Activated CD8-positive, alpha-beta memory T cell treated with anti-CD3 and anti-CD28 coated beads, Interleukin-2, amount 50 U/mL, for 24 hours (primary cell): ENCODE results near the gene HCRT.
A peak's percentile ranks its signal among the peaks of the same experiment; 100 is the strongest.
"Not testable (repeated sequence)": the region's sequence is repeated elsewhere in the genome, so short reads cannot be mapped to it uniquely, and the experiment has no call there.

Experiments used
- DNase-seq: peaks from one replicate; pipeline ENCODE4 v3.0.0-alpha.2; 2020; ENCODE audit errors: extremely low read depth

Gene HCRT, protein sequence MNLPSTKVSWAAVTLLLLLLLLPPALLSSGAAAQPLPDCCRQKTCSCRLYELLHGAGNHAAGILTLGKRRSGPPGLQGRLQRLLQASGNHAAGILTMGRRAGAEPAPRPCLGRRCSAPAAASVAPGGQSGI

DNA sequence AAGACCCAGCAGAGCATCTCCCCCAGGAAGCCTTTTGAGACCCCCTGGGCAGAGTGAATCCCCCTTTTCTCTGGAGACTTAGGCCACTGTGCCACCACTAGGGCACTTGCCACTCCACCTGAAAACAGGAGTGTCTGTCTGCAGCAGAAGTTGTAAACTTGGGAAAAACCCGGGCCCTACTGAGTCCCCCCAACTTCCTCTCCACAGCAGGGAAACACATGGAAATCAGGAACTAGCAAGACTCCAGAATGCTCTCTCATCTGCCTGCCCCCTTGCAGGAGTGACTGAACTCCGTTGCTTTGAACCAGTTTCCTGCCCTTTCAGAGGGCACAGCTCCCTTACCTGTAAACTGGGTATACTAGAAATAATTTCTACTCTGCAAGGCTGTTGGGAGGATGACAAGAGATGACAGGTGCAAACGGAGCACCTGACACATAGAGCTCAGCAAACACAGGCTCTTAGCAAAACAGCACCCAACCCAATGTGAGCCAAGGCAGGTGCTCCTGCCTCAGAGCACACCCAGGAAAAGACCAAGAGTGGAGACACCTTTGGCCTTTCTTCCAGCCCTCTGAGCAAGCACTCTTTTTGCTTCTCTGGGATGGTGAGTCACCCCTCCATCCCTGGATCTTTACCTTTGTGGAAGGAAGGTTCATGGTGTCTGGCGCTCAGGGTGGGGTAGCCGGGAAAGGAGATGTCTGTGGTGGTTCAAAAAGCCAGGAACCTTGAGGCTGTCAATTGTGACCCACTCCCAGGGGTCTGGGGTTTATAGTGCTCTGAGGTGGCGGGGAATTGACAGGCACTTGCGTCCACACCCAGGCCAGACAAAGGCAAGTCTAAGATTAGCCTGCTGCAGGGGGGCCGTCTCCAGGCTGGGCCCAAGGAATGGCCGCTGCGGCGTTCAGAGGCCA is at the start of gene HCRT:
TSS of gene HCRT (minus strand) at position 740 of the 908 bp plus-strand sequence. CDS start at position 653, 87 bp downstream.
- DNase-seq: no peak

DNA sequence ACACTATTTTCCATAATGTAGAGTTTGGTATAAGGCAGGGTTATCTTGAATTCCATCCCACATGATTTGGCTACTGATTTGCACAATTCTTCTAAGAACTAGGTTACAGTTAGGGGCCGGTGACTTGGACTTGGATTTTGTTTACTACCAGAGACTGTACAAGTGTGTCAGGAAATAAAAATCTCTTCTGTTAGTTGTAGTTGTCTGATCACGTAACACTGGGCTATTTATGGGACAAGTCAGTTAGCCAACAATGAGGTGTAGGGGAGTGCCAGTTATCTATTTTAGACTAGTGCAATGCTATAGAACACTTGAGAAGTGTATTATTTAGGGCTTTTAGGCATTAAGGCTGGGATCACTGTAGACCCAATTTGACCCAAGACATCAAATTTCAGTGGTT is 48.7 kb upstream of the HCRT start:
- DNase-seq: no peak

DNA sequence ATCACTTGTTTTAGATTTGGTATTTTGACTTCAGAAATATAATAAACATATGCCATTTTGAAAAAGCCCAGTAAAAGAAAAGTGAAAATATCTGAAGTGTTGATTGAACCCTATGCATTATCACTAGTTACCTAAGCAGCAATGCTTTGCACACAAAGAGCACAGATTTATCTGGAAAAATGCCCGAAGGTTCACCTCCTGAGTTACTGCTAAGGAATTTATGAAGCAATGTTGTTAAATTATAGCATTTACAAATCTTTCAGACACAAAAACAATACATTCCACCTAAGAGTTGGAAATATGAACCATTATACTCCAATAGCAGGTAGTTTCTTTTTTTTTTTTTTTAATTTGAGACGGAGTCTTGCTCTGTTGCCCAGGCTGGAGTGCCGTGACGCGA is 47.9 kb upstream of the HCRT start:
- no peak for DNase-seq

DNA sequence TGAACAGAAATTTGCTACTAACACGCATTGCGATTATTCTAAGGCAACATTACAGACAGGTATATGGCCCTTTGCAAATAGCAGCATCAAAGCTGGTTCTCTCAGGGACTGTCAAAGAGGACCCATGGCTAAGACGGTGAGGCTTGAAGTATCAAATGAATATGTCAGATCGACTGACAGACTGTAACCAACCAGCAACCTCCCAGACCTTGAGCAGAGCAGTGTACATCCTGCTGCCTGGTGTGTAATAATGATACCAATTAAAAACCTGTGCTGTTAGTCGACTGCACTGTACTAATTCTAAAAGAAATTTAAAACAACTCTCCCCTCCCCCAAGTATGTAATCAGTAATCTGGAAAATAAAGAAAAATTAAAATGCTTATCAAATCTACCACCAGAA is 45.0 kb upstream of the HCRT start:
- DNase-seq: no peak

DNA sequence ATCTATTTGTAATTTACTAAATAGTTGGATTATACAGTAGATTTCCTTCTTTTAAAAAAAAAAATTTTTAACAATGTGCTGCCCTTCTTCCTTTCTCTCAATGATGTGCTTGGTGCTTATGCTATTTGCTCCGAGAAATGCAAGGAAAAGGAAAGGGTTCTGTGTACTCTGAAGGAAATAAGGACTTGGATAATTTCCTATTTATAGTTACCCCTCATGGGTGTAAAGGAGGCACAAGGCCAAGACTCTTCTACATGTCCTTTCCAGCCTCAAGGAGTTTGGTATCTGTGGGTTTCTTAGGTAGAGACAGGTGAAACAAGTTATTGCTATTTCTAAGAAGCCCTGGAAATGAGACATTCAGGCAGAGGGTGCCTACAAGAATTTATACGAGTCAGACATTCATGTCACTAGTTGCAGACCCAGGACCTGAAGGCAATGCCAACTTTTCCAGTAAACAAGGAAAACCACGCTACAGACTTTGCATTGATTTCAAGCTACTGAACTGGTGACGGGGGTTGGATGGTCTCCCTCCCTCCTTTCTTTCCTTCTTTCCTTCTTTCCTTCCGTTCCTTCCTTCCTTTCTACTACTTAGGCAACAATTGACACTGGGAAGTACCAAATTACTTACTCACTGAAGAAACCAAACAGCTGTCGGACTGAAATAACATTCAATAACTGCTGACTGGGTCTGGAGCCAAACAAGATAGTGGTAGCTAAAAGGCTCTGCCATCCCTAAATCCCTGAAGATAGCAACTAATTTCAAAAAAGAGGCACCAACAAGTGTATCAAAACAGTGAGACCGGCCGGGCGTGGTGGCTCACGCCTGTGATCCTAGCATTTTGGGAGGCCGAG is 42.8 kb upstream of the HCRT start:
- no peak for DNase-seq

DNA sequence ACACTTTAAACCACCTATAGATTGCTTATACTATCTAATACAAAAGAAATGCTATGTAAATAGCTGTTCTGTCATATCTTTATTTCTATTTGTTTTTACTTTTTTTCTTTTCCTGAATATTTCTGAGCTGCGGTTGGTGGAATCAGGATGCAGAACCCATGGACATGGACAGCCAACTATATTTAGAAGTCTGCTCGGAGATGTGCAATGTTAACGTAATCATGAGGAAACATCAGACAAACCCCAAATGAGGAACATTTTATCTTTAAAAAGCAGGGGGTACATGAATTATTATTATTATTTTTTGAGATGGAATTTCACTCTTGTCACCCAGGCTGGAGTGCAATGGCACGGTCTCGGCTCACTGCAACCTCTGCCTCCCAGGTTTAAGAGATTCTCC is 40.4 kb upstream of the HCRT start:
- DNase-seq: no peak

DNA sequence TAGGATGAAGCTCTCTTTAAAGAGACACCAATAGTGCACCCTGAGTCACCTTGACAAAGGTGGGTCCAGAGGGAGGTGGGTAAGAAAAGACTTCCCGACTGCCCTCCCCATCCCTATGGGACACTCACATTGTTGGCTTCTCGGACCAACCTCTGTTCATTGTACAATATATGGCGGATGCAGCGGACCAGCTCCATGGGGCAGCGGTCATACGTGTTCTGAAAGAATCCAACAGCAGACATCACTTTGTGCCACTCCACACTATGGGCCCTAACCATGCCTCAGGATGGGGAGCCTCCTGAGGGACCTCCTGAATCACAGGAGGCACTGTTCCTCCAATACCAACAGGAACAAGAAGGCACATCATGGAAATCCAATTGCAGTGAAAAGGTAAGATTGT is 39.4 kb upstream of the HCRT start:
- DNase-seq: no peak

DNA sequence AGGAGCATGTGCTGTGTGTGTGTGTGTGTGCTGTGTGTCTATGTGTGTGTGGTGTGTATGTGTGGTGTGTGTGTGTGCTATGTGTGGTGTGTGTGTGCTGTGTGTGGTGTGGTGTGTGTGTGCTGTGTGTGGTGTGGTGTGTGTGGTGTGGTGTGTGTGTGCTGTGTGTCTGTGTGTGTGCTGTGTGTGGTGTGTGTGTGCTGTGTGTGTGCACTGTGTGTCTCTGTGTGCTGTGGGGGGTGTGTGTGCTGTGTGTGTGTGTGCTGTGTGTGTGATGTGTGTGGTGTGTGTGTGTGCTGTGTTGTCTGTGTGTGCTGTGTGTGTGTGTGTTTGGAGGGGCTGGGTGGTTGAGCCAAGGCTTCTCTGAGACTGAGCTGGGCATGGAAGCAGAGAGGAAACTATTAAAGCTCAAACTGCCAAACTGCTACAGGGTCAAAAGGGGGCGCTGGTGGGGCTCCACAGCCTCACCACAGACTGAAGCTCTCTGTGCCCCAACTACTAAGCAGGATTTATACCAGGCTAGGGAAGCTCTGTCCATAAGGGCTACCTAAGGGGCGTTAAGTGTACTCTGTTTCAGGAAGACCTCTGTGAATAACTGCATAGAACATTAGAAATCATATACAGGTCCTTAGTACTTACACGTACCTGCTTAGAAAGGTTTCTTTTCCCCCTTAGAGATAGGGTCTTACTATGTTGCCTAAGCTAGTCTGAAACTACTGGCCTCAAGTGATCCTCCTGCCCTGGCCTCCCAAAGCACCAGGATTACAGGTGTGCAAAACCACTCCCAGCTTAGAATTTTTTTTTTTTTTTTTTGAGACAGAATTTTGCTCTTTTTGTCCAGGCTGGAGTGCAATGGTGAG is 36.9 kb upstream of the HCRT start:
- DNase-seq: peak; percentile 3

DNA sequence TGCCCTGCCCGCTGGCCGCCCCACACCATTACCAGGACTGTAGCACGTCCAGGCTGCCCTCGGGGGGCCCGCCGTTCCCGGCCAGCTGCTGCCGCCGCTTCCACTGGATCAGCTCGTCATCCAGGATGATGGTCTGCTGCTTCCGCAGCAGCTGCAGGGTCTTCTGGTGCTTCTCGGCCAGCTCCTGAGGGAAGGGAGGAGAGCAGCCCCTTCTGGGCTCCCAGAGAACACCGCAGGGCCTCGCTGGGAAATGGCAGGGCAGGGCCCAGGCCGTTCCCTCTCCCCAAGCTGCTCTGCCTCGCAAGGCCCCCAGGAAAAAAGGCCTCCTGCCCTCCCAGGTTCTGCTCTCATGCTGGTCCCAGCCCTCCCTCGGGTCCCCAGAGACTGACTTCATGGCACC is 34.0 kb upstream of the HCRT start:
- DNase-seq: not testable (repeated sequence)

DNA sequence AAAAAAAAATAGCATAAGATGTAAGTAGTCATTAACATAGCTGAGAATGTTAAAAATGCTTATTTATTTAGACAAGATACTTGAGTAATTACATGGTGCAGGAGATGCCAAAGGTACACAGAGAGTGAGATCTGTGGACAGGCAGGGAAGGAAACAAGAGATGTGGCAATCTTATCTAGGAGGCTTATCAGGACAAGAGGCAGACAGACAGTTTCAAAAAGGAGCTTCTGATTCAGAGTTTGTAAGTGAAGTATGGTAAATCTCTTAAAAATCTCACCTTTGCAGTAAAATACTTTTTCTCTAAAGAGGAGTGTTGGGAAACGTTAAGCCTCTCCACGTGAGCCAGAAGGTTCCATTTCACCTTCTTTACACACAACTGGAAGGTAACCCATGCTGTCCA is 28.9 kb upstream of the HCRT start:
- no peak for DNase-seq

DNA sequence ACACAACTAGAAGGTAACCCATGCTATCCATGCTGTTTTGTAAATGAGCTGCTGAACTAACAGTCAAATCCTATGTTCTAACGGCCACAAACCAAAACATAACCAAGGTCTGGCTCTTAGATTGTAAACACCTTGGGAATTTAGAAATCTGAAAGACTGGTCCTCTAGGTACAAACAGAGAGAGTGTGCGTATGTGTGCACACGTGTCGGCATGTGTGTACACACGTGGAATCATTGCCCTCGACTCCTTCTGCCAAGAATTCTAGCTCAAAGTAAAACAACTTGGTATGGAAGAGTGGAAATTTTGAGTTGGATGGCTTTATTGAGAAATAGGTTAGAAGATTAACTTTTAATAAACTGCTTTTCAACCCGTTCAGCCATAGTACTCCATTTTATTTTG is 27.1 kb upstream of the HCRT start:
- DNase-seq: no peak

DNA sequence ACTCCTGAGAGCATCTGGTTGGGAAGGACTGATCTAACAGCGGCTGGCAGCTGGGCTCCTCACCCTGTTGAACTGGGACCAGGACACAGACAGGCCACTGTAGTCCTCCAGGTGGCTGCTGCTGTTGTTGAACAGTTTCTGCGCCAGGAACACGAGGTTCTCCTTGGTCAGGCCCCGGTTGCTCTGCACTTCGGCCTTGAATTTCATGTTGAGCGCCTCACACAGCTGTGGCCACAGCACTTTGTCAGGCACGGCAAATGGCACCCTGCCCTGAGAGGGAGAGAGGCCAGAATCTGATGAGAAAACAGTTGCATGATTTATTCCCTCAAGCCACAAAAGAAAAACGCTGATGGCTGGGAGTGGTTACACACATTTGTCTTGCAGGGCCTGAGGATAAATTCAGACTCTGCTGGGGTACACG is 26.7 kb upstream of the HCRT start:
- not testable (repeated sequence) for DNase-seq

DNA sequence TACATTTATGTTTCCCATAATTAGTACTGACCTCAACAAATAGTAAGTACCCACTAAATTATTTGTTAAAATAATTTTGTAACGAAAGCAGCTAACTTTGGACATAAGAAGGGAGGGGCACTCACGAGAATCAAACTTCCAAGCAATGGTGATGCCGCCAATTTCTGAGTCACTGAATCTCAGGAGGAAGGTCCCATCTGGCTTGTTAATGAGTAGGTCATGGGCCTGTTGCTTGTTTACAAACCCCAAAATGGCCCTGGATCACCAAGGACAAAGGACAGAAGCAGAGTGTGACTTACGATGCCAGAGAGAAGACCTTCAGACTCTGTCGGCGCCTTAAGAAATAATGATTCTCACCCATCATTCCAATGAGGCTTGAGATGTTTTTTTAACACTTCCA is 24.8 kb upstream of the HCRT start:
- no peak for DNase-seq

DNA sequence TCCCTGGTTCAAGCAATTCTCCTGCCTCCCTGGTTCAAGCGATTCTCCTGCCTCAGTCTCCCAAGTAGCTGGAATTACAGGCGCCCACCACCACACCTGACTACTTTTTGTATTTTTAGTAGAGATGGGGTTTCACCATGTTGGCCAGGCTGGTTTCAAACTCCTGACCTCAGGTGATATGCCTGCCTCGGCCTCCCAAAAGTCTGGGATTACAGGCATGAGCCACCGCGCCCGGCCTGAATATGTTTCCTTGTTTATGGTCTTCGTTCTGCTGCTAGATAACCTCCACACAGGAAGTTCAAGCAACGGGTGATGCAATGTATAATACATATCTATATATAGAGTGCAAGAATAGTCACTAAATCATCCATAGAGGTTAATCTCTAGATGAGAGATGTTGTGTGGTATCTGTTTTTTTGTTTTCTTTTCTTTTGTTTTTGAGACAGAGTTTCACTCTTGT is 20.9 kb upstream of the HCRT start:
- DNase-seq: not testable (repeated sequence)

DNA sequence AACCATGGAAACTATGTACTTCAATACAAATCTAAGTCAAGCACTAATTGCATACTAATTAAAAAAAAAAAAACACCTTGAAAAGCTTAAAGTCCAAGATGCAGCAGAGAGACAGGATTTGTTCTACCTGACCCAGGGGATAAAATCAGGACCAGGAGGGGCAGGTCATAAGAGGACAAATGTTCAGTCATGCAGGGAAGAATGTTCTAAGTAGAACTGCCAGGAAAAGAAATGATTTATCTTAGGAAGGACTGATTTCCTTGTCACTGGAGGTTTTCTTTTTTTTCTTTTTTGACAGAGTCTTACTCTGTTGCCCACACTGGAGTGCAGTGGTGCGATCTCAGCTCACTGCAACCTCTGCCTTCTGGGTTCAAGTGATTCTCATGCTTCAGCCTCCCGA is 18.1 kb upstream of the HCRT start:
- no peak for DNase-seq

DNA sequence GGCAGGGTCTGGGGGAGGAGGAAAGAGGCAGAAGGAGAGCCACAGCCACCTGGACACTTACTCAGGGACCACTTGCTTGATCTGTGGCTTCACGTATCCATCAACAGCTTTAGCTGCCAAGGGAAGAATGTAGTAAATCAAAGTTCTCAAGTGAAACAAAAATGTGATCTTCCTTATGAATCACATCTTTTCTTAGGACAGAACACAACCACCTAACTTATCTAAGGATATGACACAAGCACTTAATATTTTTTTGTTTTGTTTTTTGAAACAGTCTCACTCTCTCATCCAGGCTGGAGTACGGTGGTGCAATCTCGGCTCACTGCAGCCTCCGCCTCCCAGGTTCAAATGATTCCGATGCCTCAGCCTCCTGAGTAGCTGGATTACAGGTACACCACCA is 17.4 kb upstream of the HCRT start:
- no peak for DNase-seq

DNA sequence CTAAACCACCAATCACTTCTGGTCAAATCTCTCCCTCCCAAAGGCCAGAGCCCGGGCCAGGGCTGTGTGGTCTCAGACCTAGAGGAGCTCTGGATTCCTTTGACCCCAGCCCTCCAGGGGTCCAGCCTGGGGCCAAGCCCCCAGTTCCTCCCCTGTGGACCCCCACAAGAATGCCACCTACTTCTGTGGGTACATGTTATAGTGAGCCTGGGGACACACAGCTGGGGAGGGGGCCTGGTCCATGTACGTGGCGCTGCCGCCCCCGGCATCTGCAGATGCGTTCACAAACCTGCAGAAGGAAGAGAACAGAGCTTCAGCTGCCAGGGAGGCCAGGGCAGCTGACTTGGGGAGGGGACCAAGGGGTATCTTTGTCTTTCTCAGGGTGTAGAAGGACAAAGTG is 16.9 kb upstream of the HCRT start:
- no peak for DNase-seq

DNA sequence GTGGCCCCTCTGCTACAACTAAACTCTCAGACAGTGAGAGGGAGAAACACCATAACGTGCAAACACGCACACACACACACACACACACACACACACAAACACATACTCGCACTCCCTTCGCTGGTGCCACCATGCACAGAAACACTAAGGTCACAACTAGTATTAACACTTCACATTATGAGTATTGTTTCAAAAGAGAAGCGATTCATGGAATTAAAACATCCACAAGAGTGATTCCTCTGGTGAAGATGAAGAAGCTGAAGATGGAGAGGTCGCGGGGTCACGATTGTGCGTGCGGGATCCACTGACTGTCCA is 16.2 kb upstream of the HCRT start:
- DNase-seq: no peak

DNA sequence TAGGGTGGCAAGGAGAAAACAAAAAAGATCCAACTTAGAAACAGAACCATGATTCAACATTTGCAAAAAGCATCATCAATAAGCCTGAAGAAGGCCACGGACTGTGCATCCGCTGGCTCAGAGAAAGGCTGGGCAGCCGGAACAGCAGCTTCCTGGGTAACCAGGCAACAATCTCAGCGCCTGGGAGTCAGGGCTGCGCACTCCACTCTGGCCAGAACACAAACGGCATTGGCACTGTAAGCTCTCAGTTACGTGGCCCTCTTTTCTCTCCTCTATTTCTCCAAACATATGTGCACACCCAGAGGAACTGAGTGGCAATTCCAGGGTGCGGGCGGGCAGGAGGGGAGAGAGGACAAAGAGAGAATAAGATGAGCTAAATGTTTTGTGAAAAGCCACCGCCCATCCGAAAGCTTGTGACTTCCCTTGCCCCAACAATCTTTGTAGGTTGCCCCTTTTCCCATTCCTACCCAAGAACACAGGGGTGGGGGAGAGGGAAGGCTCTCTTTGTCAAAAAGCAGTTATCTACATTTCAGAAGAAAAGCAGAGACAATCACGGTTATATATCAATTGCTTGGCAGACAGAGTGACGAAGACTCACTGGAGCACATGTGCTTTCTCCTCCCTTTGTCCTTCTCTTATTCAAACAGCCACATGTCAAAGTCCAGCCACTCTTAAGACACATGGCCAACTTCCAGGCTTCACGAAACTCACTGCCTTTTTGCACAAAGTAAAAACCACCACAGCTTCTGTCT is 15.6 kb upstream of the HCRT start:
- no peak for DNase-seq

DNA sequence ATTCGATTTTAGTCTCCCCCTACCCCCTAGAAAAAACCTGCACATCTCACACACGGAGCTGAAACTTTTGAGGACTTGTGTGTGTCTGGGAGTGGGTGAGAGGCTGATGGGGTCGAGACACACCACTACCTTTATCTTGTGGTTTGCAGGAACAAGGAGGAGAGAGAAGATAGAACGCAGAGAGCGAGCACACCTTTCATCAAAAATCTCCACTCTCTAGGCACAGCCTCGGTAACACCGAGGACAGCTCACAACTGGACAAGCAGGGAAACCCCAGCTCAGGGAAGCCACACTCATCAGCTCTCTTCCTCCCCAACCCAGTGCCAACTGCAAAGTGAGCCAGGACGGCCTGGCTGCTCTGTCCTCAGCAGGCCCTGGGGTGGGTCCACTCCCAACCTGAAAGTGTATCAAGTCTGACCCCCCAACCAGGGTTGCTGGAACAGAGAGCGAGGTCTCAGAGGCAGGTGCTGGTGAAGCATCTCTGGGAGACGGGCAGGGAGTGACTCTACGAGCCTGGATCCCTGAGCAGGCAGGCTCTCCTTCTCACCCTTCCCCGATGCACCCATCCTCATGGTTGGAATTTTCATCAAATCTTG is 14.3 kb upstream of the HCRT start:
- DNase-seq: no peak

DNA sequence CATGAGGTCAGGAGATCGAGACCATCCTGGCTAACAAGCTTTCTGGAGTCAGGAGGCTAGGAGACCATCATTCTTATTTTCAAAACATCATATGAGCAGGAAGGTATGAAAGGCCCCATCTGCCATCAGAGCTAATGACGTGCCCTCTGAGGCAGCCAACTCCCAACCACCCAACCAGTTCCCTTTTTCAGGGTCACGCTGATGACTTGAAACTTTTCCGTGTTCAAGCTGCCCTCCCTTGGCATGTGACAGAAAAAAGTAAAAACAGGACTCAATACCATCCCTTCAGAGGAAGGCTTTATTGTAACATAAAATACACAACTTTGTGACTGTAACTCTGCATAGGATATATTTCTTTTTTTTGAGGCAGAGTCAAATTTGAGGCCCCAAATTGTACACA is 13.6 kb upstream of the HCRT start:
- DNase-seq: no peak
